ENCODE measurements around the gene COL26A1.
"Not testable (repeated sequence)": the region's sequence is repeated elsewhere in the genome, so short reads cannot be mapped to it uniquely, and the experiment has no call there.

Gene COL26A1

DNA sequence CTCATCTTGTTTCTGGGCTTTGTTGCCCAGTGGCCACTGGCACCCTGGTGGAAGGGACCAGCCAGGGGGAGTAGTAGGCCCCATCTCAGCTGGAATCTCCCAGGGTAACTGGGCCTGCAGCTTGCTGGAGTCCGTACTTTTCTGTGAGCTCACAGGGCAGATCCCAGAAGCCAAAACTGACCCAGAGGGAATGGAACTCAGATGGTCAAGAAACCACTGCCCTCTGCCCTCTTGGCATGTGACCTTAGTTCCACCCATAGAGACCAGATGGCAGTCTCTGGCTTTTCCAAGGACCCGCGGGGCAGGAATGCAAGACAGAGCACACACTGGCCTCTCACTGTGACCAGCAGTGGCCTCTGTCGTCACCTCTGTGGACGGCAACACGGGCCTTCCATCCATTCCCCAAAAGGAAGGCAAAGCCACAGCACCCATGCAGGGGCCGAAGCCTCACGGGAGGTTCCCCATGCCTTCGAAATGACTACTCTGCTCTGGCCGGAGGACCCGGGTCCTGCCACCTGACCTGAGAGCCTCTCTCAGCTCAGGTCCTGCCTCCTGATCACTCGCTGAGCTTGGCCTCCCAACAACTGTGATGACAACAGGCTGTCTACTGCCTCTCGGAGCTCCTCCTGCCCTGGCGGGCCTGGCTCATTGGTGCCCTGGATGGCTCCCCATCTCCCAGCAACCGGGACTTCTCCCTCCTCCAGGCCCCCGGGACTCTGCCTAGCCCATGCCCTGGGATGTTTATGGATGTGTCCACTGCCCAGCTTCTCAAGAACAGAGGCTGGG lies 236.5 kb downstream of the COL26A1 start:
- DNase-seq (ENCODE audit: low read depth) = no peak
- in situ Hi-C loops (cut with HindIII; ENCODE audit: low sequenced_read_pairs) = no loop called here
- H3K4me3 ChIP-seq (ENCODE audit: low read depth, low read length) = no peak overlapping the region
- TF ChIP-seq, protein P1, sequence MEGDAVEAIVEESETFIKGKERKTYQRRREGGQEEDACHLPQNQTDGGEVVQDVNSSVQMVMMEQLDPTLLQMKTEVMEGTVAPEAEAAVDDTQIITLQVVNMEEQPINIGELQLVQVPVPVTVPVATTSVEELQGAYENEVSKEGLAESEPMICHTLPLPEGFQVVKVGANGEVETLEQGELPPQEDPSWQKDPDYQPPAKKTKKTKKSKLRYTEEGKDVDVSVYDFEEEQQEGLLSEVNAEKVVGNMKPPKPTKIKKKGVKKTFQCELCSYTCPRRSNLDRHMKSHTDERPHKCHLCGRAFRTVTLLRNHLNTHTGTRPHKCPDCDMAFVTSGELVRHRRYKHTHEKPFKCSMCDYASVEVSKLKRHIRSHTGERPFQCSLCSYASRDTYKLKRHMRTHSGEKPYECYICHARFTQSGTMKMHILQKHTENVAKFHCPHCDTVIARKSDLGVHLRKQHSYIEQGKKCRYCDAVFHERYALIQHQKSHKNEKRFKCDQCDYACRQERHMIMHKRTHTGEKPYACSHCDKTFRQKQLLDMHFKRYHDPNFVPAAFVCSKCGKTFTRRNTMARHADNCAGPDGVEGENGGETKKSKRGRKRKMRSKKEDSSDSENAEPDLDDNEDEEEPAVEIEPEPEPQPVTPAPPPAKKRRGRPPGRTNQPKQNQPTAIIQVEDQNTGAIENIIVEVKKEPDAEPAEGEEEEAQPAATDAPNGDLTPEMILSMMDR (IDR thresholded peaks at IDR 0.05; ENCODE audit: low read depth, low read length, missing control alignments) = no peak

DNA sequence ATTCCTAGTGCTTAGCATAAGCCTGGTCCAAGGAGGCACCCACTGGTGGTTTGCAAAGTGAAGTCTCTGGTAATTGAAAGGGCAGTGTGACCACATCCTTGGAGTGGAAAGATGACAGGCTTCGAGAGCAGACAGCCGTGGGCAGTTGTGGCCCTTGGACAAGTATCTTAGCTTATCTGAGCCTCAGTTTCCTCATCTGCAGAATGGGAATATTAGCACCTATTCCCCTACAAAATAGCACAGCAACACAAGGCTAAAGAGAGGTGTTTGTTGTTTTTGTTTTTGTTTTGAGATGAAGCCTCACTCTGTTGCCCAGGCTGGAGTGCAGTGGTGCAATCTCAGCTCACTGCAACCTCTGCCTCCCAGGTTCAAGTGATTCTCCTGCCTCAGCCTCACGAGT lies 237.1 kb downstream of the COL26A1 start:
- TF ChIP-seq, protein P1 (IDR thresholded peaks at IDR 0.05; ENCODE audit: low read depth, low read length, missing control alignments) = no peak
- DNase-seq (ENCODE audit: low read depth) = no peak
- H3K4me3 ChIP-seq (ENCODE audit: low read depth, low read length) = no peak overlapping the region
- in situ Hi-C loops (cut with HindIII; ENCODE audit: low sequenced_read_pairs) = no loop called here

- H3K4me3 ChIP-seq (ENCODE audit: low read depth, low read length) = no peak overlapping the region
- no peak for DNase-seq (ENCODE audit: low read depth)
- TF ChIP-seq, protein P1 (IDR thresholded peaks at IDR 0.05; ENCODE audit: low read depth, low read length, missing control alignments) = no peak
- in situ Hi-C loops (cut with HindIII; ENCODE audit: low sequenced_read_pairs) = no loop called here
Observed at GRCh38 chr7:101602082-101602481, 239.4 kb downstream of the COL26A1 start.

- peak; percentile 53 for DNase-seq (ENCODE audit: low read depth)
- in situ Hi-C loops (cut with HindIII; ENCODE audit: low sequenced_read_pairs) = no loop called here
- H3K4me3 ChIP-seq (ENCODE audit: low read depth, low read length) = no peak overlapping the region
- TF ChIP-seq, protein P1 (IDR thresholded peaks at IDR 0.05; ENCODE audit: low read depth, low read length, missing control alignments) = peak; percentile 95
Observed at GRCh38 chr7:101602484-101603241, 240.0 kb downstream of the COL26A1 start.

DNA sequence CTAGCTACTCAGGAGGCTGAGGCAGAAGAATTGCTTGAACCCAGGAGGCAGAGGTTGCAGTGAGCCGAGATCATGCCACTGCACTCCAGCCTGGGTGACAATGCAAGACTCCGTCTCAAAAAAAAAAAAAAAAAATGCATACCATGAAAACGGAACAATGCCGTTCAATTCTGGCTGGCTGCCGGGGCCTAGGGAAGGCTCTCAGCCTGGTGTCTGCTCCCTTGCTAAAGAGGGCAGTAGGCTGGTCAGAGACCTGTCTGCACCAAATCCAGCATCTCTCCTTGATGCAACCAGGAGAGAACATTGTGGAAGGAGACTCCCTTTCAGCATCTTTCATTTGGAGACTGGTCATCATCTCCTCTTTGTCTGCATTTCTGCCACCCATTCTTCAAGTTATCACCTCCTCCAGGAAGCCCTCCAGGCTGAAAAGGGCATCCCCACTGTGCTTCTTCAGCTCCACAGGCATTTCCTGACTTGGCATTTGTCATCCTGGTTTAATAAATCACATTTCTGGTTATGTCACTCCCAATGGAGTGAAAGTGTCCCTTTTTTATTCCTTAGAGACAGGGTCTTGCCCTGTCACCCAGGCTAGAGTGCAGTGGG lies 241.8 kb downstream of the COL26A1 start:
- DNase-seq (ENCODE audit: low read depth) = no peak
- in situ Hi-C loops (cut with HindIII; ENCODE audit: low sequenced_read_pairs) = no loop called here
- TF ChIP-seq, protein P1 (IDR thresholded peaks at IDR 0.05; ENCODE audit: low read depth, low read length, missing control alignments) = no peak
- H3K4me3 ChIP-seq (ENCODE audit: low read depth, low read length) = no peak overlapping the region

GRCh38 chr7:101604934-101605332 lies 242.3 kb downstream of the COL26A1 start:
- DNase-seq (ENCODE audit: low read depth); in situ Hi-C loops (cut with HindIII; ENCODE audit: low sequenced_read_pairs); H3K4me3 ChIP-seq (ENCODE audit: low read depth, low read length): not testable (repeated sequence)

All from astrocyte of the cerebellum (primary cell).